OCI-LY3 (cell line): Measurements from ENCODE around the gene JMJD7.

Source experiments
- EZH2phosphoT487 ChIP-seq: fragments of 200-600 bp; shearing (Covaris generic); IDR thresholded peaks from 2 replicates; pipeline ENCODE4 v1.6.1; 2018; ENCODE audit warnings: antibody characterized with exemption, mixed run types, low read depth
- TF ChIP-seq, protein P1 (sequence below): fragments of 200-600, 300-600 bp; sonication (generic); IDR thresholded peaks from 2 replicates; pipeline ENCODE4 v1.5.1; 2014; ENCODE audit warnings: antibody characterized with exemption, low read length, low read depth

DNA sequence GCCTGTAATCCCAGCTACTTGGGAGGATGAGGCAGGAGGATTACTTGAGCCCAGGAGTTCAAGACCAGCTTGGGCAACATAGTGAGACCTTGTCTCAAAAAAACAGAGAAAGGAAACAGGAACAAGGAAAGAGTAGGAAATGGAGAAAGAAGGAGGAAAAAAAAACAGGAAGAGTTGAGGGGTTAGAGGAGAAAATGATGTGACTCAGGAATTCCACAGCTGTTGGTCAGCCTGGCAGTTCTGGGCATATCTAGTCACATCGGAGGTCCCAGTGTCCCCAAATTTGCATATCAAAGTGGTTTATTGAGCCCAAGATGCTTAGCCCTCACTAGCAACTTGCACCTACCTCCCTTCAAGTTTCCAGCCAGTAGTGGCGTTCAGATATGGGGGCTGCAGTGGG lies 18.8 kb upstream of the JMJD7 start:
- TF ChIP-seq, protein P1, sequence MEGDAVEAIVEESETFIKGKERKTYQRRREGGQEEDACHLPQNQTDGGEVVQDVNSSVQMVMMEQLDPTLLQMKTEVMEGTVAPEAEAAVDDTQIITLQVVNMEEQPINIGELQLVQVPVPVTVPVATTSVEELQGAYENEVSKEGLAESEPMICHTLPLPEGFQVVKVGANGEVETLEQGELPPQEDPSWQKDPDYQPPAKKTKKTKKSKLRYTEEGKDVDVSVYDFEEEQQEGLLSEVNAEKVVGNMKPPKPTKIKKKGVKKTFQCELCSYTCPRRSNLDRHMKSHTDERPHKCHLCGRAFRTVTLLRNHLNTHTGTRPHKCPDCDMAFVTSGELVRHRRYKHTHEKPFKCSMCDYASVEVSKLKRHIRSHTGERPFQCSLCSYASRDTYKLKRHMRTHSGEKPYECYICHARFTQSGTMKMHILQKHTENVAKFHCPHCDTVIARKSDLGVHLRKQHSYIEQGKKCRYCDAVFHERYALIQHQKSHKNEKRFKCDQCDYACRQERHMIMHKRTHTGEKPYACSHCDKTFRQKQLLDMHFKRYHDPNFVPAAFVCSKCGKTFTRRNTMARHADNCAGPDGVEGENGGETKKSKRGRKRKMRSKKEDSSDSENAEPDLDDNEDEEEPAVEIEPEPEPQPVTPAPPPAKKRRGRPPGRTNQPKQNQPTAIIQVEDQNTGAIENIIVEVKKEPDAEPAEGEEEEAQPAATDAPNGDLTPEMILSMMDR = no peak
- TF ChIP-seq EZH2phosphoT487 = no peak
